Endothelial cell of umbilical vein (primary cell): ENCODE data around the gene PLEKHD1. TPM values are rescaled to one million over a fixed set of nuclear protein-coding genes. Genes with fewer than 3 reads are reported as not detected.
"Not testable (repeated sequence)": the region's sequence is repeated elsewhere in the genome, so short reads cannot be mapped to it uniquely, and the experiment has no call there.

Source experiments
- BruUV-seq: library from RNA; stranded (reverse); fragments of 400-500 nt; replicated peaks from 2 replicates; lab custom pipeline; 2021; lab: Mats Ljungman, UMichigan
- CTCF ChIA-PET: fragments of 300-600, 350-600 bp; sonication (Branson Sonifier 250); formaldehyde crosslinking; loops from one replicate; lab custom pipeline; 2021; ENCODE audit warnings: antibody characterized with exemption, inconsistent platforms; lab: Charles Lee
- POLR2A ChIA-PET: fragments of 300-600, 350-600 bp; sonication (Branson Sonifier 250); formaldehyde crosslinking; loops from one replicate; lab custom pipeline; 2021; ENCODE audit warnings: antibody characterized with exemption, inconsistent platforms; lab: Charles Lee
- DNase-seq: peaks from one replicate; pipeline ENCODE4 v3.0.0-alpha.2; 2011; ENCODE audit warnings: low read depth, low spot score
- FAIRE-seq: peaks from 2 replicates; lab custom pipeline; 2011; peaks lifted over from hg19 to GRCh38; lab: Jason Lieb, UNC
- H2AFZ ChIP-seq: 2 replicates; pipeline ENCODE4 v1.6.0; 2012; ENCODE audit warnings: low read depth, low read length, control low read depth, inconsistent platforms
- H3K27ac ChIP-seq: 2 replicates; pipeline ENCODE4 v1.5.1; 2011; ENCODE audit warnings: low read depth, mild to moderate bottlenecking, control low read depth, low read length, moderate library complexity; ENCODE audit not compliant: insufficient read depth
- H3K27me3 ChIP-seq, 2 experiments: 2 replicates each; pipeline versions ENCODE4 v1.6.0 to v1.6.1; 2011; ENCODE audit warnings: low read length in 2 of 2, mixed read lengths in 1 of 2; ENCODE audit not compliant: control insufficient read depth in 2 of 2, insufficient read depth in 2 of 2
- H3K36me3 ChIP-seq, 2 experiments: 2 replicates in 1 of 2; 3 replicates in 1 of 2; pipeline ENCODE4 v1.5.1; 2011; ENCODE audit warnings: low read length in 2 of 2, mild to moderate bottlenecking in 1 of 2, moderate library complexity in 1 of 2; ENCODE audit not compliant: control insufficient read depth in 2 of 2, insufficient read depth in 2 of 2; ENCODE audit errors: extremely low read depth in 1 of 2
- H3K4me1 ChIP-seq: 3 replicates; pipeline ENCODE4 v1.5.1; 2011; ENCODE audit warnings: mild to moderate bottlenecking, low read length; ENCODE audit not compliant: control insufficient read depth, insufficient read depth; ENCODE audit errors: extremely low read depth
- H3K4me2 ChIP-seq: 2 replicates; pipeline ENCODE4 v1.6.1; 2011; ENCODE audit warnings: low read length, control low read depth, mixed read lengths; ENCODE audit not compliant: insufficient read depth
- H3K4me3 ChIP-seq, 3 experiments: fragments of 200-600 bp in 1 of 3; sonication (generic), shearing (Covaris generic) in 1 of 3; replicated peaks in 1 of 3; 2 replicates each; pipeline ENCODE4 v1.5.1; 2011 to 2016; ENCODE audit warnings: control low read depth in 3 of 3, low read length in 3 of 3, mild to moderate bottlenecking in 2 of 3, inconsistent platforms in 1 of 3, low read depth in 1 of 3, moderate library complexity in 1 of 3; ENCODE audit not compliant: insufficient read depth in 1 of 3
- H3K79me2 ChIP-seq: 2 replicates; pipeline ENCODE4 v1.6.0; 2012; ENCODE audit warnings: low read length, inconsistent platforms; ENCODE audit not compliant: control insufficient read depth, insufficient read depth
- H3K9ac ChIP-seq: replicated peaks from 2 replicates; pipeline ENCODE3; 2011; ENCODE audit warnings: low read length, control low read depth; ENCODE audit not compliant: insufficient read depth; ENCODE audit errors: extremely low read depth
- H3K9me1 ChIP-seq: replicated peaks from 3 replicates; pipeline ENCODE4 v1.6.0; 2011; ENCODE audit warnings: mild to moderate bottlenecking, low read length; ENCODE audit not compliant: control insufficient read depth, insufficient read depth; ENCODE audit errors: extremely low read depth
- H3K9me3 ChIP-seq: replicated peaks from 2 replicates; pipeline ENCODE4 v1.5.1; 2012; ENCODE audit warnings: low read length, inconsistent platforms; ENCODE audit not compliant: control insufficient read depth, insufficient read depth
- H4K20me1 ChIP-seq: replicated peaks from 2 replicates; pipeline ENCODE3; 2011; ENCODE audit warnings: mild to moderate bottlenecking, low read length; ENCODE audit not compliant: control insufficient read depth, insufficient read depth; ENCODE audit errors: extremely low read depth
- EZH2 ChIP-seq: IDR thresholded peaks from 2 replicates; pipeline ENCODE4 v1.6.1; 2012; ENCODE audit warnings: borderline replicate concordance, low read depth, mild to moderate bottlenecking, moderate library complexity, low read length, inconsistent platforms; ENCODE audit not compliant: severe bottlenecking
- FOS ChIP-seq: IDR thresholded peaks from 2 replicates; pipeline ENCODE4 v1.6.1; 2011; ENCODE audit warnings: mild to moderate bottlenecking, low read length, moderate library complexity, borderline replicate concordance; ENCODE audit not compliant: insufficient read depth
- GATA2 ChIP-seq: IDR thresholded peaks from 2 replicates; pipeline ENCODE4 v1.7.0; 2011; ENCODE audit warnings: low read depth, mild to moderate bottlenecking, moderate library complexity, mixed read lengths, low read length; ENCODE audit not compliant: insufficient read length, insufficient read depth
- JUN ChIP-seq: IDR thresholded peaks from 2 replicates; pipeline ENCODE4 v1.6.1; 2011; ENCODE audit warnings: borderline replicate concordance, low read depth; ENCODE audit not compliant: insufficient read length, insufficient read depth
- MYC ChIP-seq: IDR thresholded peaks from one replicate; pipeline ENCODE4 v1.6.1; 2011; ENCODE audit warnings: mild to moderate bottlenecking, low read depth, low read length
- POLR2A ChIP-seq: IDR thresholded peaks from 2 replicates; pipeline ENCODE4 v1.6.1; 2012; ENCODE audit warnings: low read depth, mild to moderate bottlenecking, control low read depth, low read length
- POLR2AphosphoS5 ChIP-seq: IDR thresholded peaks from 2 replicates; pipeline ENCODE4 v1.6.1; 2012; ENCODE audit warnings: low read depth, mild to moderate bottlenecking, control low read depth, low read length, moderate library complexity; ENCODE audit not compliant: insufficient read depth
- dilution Hi-C: fragments of 300-500 bp; cut with MboI; formaldehyde crosslinking; loops from one replicate; pipeline ENCODE4 v1.15.0; 2019; ENCODE audit warnings: low sequenced_read_pairs; ENCODE audit not compliant: extremely low pct_ligation_motif_present
- intact Hi-C: fragments of 100-400 bp; cut with micrococcal nuclease; formaldehyde crosslinking; loops from one replicate; pipeline ENCODE4 v1.10.0; 2022
- polyA plus RNA-seq, 4 experiments: library from polyadenylated mRNA; depleted of rRNA in 3 of 4; stranded (reverse) in 3 of 4; unstranded in 1 of 4; fragments of >200 nt; gene quantifications; 2 replicates each; pipeline versions ENCODE4 v1.2.1 to v1.2.3, GENCODE V29; 2011 to 2012; ENCODE audit warnings: missing spikeins in 1 of 4
- total RNA-seq: library from RNA; stranded (reverse); gene quantifications from 2 replicates; pipeline ENCODE4 v1.2.3, GENCODE V29; 2021
- TF ChIP-seq, protein P1 (sequence below): IDR thresholded peaks from 2 replicates; pipeline ENCODE4 v1.6.1; 2011; ENCODE audit not compliant: insufficient read depth, insufficient read length
- TF ChIP-seq, protein P2 (sequence below), 2 donors: IDR thresholded peaks; 1 replicate in 1 of 2; 2 replicates in 1 of 2; pipeline ENCODE4 v1.5.1; 2011; ENCODE audit warnings: low read length in 2 of 2, mild to moderate bottlenecking in 2 of 2, moderate library complexity in 2 of 2, control low read depth in 1 of 2, inconsistent platforms in 1 of 2, low read depth in 1 of 2; ENCODE audit not compliant: insufficient read depth in 1 of 2; ENCODE audit errors: extremely low read depth in 1 of 2

PLEKHD1 gene
- total and polyA plus RNA-seq, 2 donors (not counting 3 experiments of a cell fraction or from before 2014, with no cell fraction given), result 0.01 TPM; not detected in 1

DNA sequence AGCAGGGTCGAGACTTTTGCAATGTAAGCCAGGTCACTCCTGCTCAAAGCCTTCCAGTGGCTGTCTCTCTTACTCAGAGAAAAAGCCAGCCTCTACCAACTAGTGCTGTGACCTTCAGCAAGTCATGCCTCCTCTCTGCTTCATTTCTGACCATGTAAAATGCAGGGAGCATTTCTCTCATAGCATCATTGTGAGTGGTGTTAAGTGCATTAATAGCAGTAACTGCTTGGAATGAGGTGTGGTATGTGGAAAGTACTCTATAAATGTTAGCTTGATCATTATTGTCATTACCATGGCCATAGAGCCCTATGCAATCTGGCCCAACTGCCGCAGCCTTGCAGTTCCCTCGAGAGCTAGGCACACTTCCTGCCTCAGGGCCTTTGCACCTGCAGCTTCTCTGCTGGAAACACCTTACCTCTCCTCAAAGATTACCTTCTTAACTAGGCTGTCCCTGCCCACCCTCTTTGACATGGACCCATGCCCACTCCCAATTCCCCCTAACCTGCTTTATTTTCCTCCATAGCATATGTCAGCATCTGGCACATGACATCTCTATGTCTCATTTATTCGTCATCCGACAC lies 10.9 kb downstream of the PLEKHD1 start:
- Histone ChIP-seq H3K9me1 (no peaks in the 10 kb centered on the region), H4K20me1 (no peaks in the 10 kb centered on the region), H2AFZ (no peak overlapping the region), H3K4me3 (no peak overlapping the region), H3K4me2 (no peak overlapping the region), H3K27ac (no peak overlapping the region), H3K9ac (no peak overlapping the region), H3K27me3 (peaks cover 0 to 4% of the 10 kb centered on the region in 2 experiments), H3K79me2 (no peaks in the 10 kb centered on the region), H3K9me3 (no peaks in the 10 kb centered on the region), H3K4me1 (no peaks in the 10 kb centered on the region), H3K36me3 (no peaks in the 10 kb centered on the region)
- no TSS peak for BruUV-seq
- POLR2A ChIA-PET, result no interaction called here
- FAIRE-seq (no peak), DNase-seq (no peak)
- dilution Hi-C loops, result no loop called here
- TF ChIP-seq JUN (no peak), POLR2A (no peak), MYC (no peak), EZH2 (no peak), POLR2AphosphoS5 (no peak), FOS (no peak), GATA2 (no peak)
- TF ChIP-seq, protein P1, sequence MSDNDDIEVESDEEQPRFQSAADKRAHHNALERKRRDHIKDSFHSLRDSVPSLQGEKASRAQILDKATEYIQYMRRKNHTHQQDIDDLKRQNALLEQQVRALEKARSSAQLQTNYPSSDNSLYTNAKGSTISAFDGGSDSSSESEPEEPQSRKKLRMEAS, result no peak
- TF ChIP-seq, protein P2, sequence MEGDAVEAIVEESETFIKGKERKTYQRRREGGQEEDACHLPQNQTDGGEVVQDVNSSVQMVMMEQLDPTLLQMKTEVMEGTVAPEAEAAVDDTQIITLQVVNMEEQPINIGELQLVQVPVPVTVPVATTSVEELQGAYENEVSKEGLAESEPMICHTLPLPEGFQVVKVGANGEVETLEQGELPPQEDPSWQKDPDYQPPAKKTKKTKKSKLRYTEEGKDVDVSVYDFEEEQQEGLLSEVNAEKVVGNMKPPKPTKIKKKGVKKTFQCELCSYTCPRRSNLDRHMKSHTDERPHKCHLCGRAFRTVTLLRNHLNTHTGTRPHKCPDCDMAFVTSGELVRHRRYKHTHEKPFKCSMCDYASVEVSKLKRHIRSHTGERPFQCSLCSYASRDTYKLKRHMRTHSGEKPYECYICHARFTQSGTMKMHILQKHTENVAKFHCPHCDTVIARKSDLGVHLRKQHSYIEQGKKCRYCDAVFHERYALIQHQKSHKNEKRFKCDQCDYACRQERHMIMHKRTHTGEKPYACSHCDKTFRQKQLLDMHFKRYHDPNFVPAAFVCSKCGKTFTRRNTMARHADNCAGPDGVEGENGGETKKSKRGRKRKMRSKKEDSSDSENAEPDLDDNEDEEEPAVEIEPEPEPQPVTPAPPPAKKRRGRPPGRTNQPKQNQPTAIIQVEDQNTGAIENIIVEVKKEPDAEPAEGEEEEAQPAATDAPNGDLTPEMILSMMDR (IDR thresholded peaks at IDR 0.05; ENCODE audit: extremely low read depth in 1 of 2, insufficient read depth in 1 of 2, low read depth in 1 of 2, low read length in 2 of 2), result no peak
- CTCF ChIA-PET, result interaction anchor here (1.0 kb wide), 1 partner anchor 20 kb away, joined by 4 read pairs; no protein-coding TSS in a partner anchor
- intact Hi-C loops, result no loop called here

DNA sequence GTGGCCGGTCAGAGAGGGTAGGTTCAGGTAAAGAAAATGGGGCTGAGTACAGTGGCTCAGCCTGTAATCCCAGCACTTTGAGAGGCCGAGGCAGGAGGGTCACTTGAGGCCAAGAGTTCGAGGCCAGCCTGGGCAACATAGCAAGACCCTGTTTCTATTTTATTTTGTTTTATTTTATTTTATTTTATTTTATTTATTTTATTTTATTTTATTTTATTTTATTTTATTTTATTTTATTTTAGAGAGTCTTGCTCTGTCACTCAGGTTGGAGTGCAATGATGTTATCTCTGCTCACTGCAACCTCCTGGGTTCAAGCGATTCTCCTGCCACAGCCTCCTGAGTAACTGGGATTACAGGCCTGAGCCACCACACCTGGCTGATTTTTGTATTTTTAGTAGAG lies 13.3 kb downstream of the PLEKHD1 start:
- H4K20me1 ChIP-seq, H3K36me3 ChIP-seq, H2AFZ ChIP-seq, H3K4me2 ChIP-seq, dilution Hi-C loops, H3K27ac ChIP-seq, H3K9me3 ChIP-seq, H3K9me1 ChIP-seq, H3K9ac ChIP-seq, CTCF ChIA-PET, BruUV-seq, POLR2A ChIA-PET, H3K4me3 ChIP-seq, H3K4me1 ChIP-seq, intact Hi-C loops, DNase-seq, FAIRE-seq, H3K79me2 ChIP-seq, H3K27me3 ChIP-seq: not testable (repeated sequence)

DNA sequence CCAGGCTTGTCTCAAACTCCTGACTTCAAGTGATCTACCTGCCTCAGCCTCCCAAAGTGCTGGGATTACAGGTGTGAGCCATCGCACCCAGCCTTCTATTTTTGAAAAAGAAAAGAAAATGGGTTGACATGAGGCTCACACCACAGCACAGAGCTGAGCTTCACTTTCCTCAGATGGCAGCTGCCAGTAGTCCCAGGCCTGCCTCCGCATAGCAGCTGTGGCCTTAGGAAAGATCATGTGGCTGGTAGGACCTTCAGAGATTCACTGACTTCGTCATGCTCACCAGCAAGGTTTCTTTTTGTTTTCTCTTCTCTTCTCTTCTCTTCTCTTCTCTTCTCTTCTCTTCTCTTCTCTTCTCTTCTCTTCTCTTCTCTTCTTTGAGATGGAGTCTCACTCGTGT lies 13.8 kb downstream of the PLEKHD1 start:
- H3K27me3 ChIP-seq, FAIRE-seq, H3K4me3 ChIP-seq, H3K79me2 ChIP-seq, H3K9me3 ChIP-seq, H2AFZ ChIP-seq, BruUV-seq, intact Hi-C loops, H4K20me1 ChIP-seq, H3K36me3 ChIP-seq, dilution Hi-C loops, H3K9ac ChIP-seq, CTCF ChIA-PET, H3K27ac ChIP-seq, DNase-seq, H3K4me2 ChIP-seq, H3K4me1 ChIP-seq, POLR2A ChIA-PET, H3K9me1 ChIP-seq: not testable (repeated sequence)
